ENCODE data around the gene CCDC146.
"Not testable (repeated sequence)": the region's sequence is repeated elsewhere in the genome, so short reads cannot be mapped to it uniquely, and the experiment has no call there.

Gene CCDC146

GRCh38 chr7:77269360-77270093 lies 147.1 kb downstream of the CCDC146 start:
- no peak overlapping the region for H3K27ac ChIP-seq (ENCODE audit: low read depth, low read length)
- H3K9me3 ChIP-seq (ENCODE audit: control insufficient read depth, insufficient read depth, low read depth, low read length): no peaks in the 10 kb centered on the region
- no peak overlapping the region for H3K4me3 ChIP-seq (ENCODE audit: low read depth, low read length)
- H3K9ac ChIP-seq (ENCODE audit: low read length): no peak overlapping the region
- no peaks in the 10 kb centered on the region for H3K36me3 ChIP-seq (ENCODE audit: control insufficient read depth, insufficient read depth, low read length)
- H3K27me3 ChIP-seq (ENCODE audit: control insufficient read depth, insufficient read depth, low read length): no peaks in the 10 kb centered on the region
- no peaks in the 10 kb centered on the region for H3K4me1 ChIP-seq (ENCODE audit: control insufficient read depth, insufficient read depth, low read length)

GRCh38 chr7:77270094-77270480 lies 147.7 kb downstream of the CCDC146 start:
- H3K27me3 ChIP-seq (ENCODE audit: control insufficient read depth, insufficient read depth, low read length): no peaks in the 10 kb centered on the region
- H3K9ac ChIP-seq (ENCODE audit: low read length): no peak overlapping the region
- H3K9me3 ChIP-seq (ENCODE audit: control insufficient read depth, insufficient read depth, low read depth, low read length): no peaks in the 10 kb centered on the region
- H3K36me3 ChIP-seq (ENCODE audit: control insufficient read depth, insufficient read depth, low read length): no peaks in the 10 kb centered on the region
- no peak overlapping the region for H3K4me3 ChIP-seq (ENCODE audit: low read depth, low read length)
- H3K4me1 ChIP-seq (ENCODE audit: control insufficient read depth, insufficient read depth, low read length): no peaks in the 10 kb centered on the region
- no peak overlapping the region for H3K27ac ChIP-seq (ENCODE audit: low read depth, low read length)

GRCh38 chr7:77271766-77272165 lies 149.4 kb downstream of the CCDC146 start:
- Histone ChIP-seq H3K4me3 (ENCODE audit: low read depth, low read length) (no peak overlapping the region), H3K9me3 (ENCODE audit: control insufficient read depth, insufficient read depth, low read depth, low read length) (no peaks in the 10 kb centered on the region), H3K27me3 (ENCODE audit: control insufficient read depth, insufficient read depth, low read length) (no peaks in the 10 kb centered on the region), H3K36me3 (ENCODE audit: control insufficient read depth, insufficient read depth, low read length) (no peaks in the 10 kb centered on the region), H3K27ac (ENCODE audit: low read depth, low read length) (no peak overlapping the region), H3K9ac (ENCODE audit: low read length) (no peak overlapping the region), H3K4me1 (ENCODE audit: control insufficient read depth, insufficient read depth, low read length) (no peaks in the 10 kb centered on the region)

- not testable (repeated sequence) for H3K36me3 ChIP-seq (ENCODE audit: control insufficient read depth, insufficient read depth, low read length); H3K9ac ChIP-seq (ENCODE audit: low read length); H3K9me3 ChIP-seq (ENCODE audit: control insufficient read depth, insufficient read depth, low read depth, low read length); H3K4me1 ChIP-seq (ENCODE audit: control insufficient read depth, insufficient read depth, low read length); H3K27me3 ChIP-seq (ENCODE audit: control insufficient read depth, insufficient read depth, low read length); H3K27ac ChIP-seq (ENCODE audit: low read depth, low read length); H3K4me3 ChIP-seq (ENCODE audit: low read depth, low read length)
Observed at GRCh38 chr7:77275663-77276062, 153.2 kb downstream of the CCDC146 start.

- Histone ChIP-seq H3K27me3 (ENCODE audit: control insufficient read depth, insufficient read depth, low read length) (no peaks in the 10 kb centered on the region), H3K9ac (ENCODE audit: low read length) (no peak overlapping the region), H3K9me3 (ENCODE audit: control insufficient read depth, insufficient read depth, low read depth, low read length) (no peaks in the 10 kb centered on the region), H3K4me3 (ENCODE audit: low read depth, low read length) (no peak overlapping the region), H3K27ac (ENCODE audit: low read depth, low read length) (no peak overlapping the region), H3K4me1 (ENCODE audit: control insufficient read depth, insufficient read depth, low read length) (no peaks in the 10 kb centered on the region), H3K36me3 (ENCODE audit: control insufficient read depth, insufficient read depth, low read length) (no peaks in the 10 kb centered on the region)
Observed at GRCh38 chr7:77276120-77276519, 153.7 kb downstream of the CCDC146 start.

GRCh38 chr7:77281780-77282478 lies 159.5 kb downstream of the CCDC146 start:
- Histone ChIP-seq H3K27me3 (ENCODE audit: control insufficient read depth, insufficient read depth, low read length) (no peaks in the 10 kb centered on the region), H3K9me3 (ENCODE audit: control insufficient read depth, insufficient read depth, low read depth, low read length) (no peaks in the 10 kb centered on the region; the same call in 1 of the 2 replicates), H3K4me3 (ENCODE audit: low read depth, low read length) (no peak overlapping the region), H3K27ac (ENCODE audit: low read depth, low read length) (no peak overlapping the region), H3K4me1 (ENCODE audit: control insufficient read depth, insufficient read depth, low read length) (no peaks in the 10 kb centered on the region), H3K9ac (ENCODE audit: low read length) (no peak overlapping the region), H3K36me3 (ENCODE audit: control insufficient read depth, insufficient read depth, low read length) (no peaks in the 10 kb centered on the region)

- Histone ChIP-seq H3K27ac (ENCODE audit: low read depth, low read length) (no peak overlapping the region), H3K4me3 (ENCODE audit: low read depth, low read length) (no peak overlapping the region), H3K9ac (ENCODE audit: low read length) (no peak overlapping the region), H3K9me3 (ENCODE audit: control insufficient read depth, insufficient read depth, low read depth, low read length) (no peaks in the 10 kb centered on the region; the same call in 1 of the 2 replicates), H3K27me3 (ENCODE audit: control insufficient read depth, insufficient read depth, low read length) (no peaks in the 10 kb centered on the region), H3K4me1 (ENCODE audit: control insufficient read depth, insufficient read depth, low read length) (no peaks in the 10 kb centered on the region), H3K36me3 (ENCODE audit: control insufficient read depth, insufficient read depth, low read length) (no peaks in the 10 kb centered on the region)
Observed at GRCh38 chr7:77282897-77283296, 160.5 kb downstream of the CCDC146 start.

GRCh38 chr7:77284005-77284404 lies 161.6 kb downstream of the CCDC146 start:
- Histone ChIP-seq H3K9ac (ENCODE audit: low read length) (no peak overlapping the region), H3K9me3 (ENCODE audit: control insufficient read depth, insufficient read depth, low read depth, low read length) (no peaks in the 10 kb centered on the region; the same call in 1 of the 2 replicates), H3K4me1 (ENCODE audit: control insufficient read depth, insufficient read depth, low read length) (no peaks in the 10 kb centered on the region), H3K4me3 (ENCODE audit: low read depth, low read length) (no peak overlapping the region), H3K27me3 (ENCODE audit: control insufficient read depth, insufficient read depth, low read length) (no peaks in the 10 kb centered on the region), H3K36me3 (ENCODE audit: control insufficient read depth, insufficient read depth, low read length) (no peaks in the 10 kb centered on the region), H3K27ac (ENCODE audit: low read depth, low read length) (no peak overlapping the region)

- H3K9me3 ChIP-seq (ENCODE audit: control insufficient read depth, insufficient read depth, low read depth, low read length): no peaks in the 10 kb centered on the region; the same call in 1 of the 2 replicates
- no peak overlapping the region for H3K27ac ChIP-seq (ENCODE audit: low read depth, low read length)
- H3K4me3 ChIP-seq (ENCODE audit: low read depth, low read length): no peak overlapping the region
Observed at GRCh38 chr7:77284616-77285015, 162.2 kb downstream of the CCDC146 start.

GRCh38 chr7:77288676-77289320 lies 166.4 kb downstream of the CCDC146 start:
- Histone ChIP-seq H3K4me3 (ENCODE audit: low read depth, low read length) (no peak overlapping the region), H3K4me1 (ENCODE audit: control insufficient read depth, insufficient read depth, low read length) (no peaks in the 10 kb centered on the region), H3K36me3 (ENCODE audit: control insufficient read depth, insufficient read depth, low read length) (no peaks in the 10 kb centered on the region), H3K27me3 (ENCODE audit: control insufficient read depth, insufficient read depth, low read length) (no peaks in the 10 kb centered on the region), H3K9ac (ENCODE audit: low read length) (no peak overlapping the region), H3K27ac (ENCODE audit: low read depth, low read length) (no peak overlapping the region), H3K9me3 (ENCODE audit: control insufficient read depth, insufficient read depth, low read depth, low read length) (no peaks in the 10 kb centered on the region; the same call in 1 of the 2 replicates)

More at GRCh38 chr7:77284616-77285015, 162.2 kb downstream of the CCDC146 start:
- Histone ChIP-seq H3K4me1 (ENCODE audit: control insufficient read depth, insufficient read depth, low read length) (no peaks in the 10 kb centered on the region), H3K36me3 (ENCODE audit: control insufficient read depth, insufficient read depth, low read length) (no peaks in the 10 kb centered on the region), H3K9ac (ENCODE audit: low read length) (no peak overlapping the region), H3K27me3 (ENCODE audit: control insufficient read depth, insufficient read depth, low read length) (no peaks in the 10 kb centered on the region)

GRCh38 chr7:77289387-77289786 lies 167.0 kb downstream of the CCDC146 start:
- Histone ChIP-seq H3K9ac (ENCODE audit: low read length) (no peak overlapping the region), H3K27ac (ENCODE audit: low read depth, low read length) (no peak overlapping the region), H3K36me3 (ENCODE audit: control insufficient read depth, insufficient read depth, low read length) (no peaks in the 10 kb centered on the region), H3K9me3 (ENCODE audit: control insufficient read depth, insufficient read depth, low read depth, low read length) (no peaks in the 10 kb centered on the region; the same call in 1 of the 2 replicates), H3K4me1 (ENCODE audit: control insufficient read depth, insufficient read depth, low read length) (no peaks in the 10 kb centered on the region), H3K27me3 (ENCODE audit: control insufficient read depth, insufficient read depth, low read length) (no peaks in the 10 kb centered on the region), H3K4me3 (ENCODE audit: low read depth, low read length) (no peak overlapping the region)
